ENCODE measurements around the gene RGS4.

Gene RGS4

DNA sequence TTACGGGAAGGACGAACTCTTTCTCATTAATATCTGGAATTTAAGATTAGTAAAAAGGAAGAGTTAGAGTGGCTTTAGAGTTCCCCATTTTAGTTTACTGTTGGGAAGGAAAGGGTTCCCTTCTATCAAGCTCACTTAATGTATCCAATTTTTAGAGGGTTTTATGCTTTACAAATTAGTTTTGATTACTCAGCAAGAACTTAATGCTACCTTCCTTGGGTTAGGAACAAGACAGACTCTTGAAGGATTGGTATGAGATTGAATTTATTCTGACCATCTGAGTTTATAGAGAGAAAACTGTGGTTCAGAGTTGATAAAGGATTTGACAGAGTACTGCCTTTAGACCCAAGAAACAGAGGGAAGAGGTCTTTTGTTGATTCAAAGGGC, 29.5 kb upstream of the RGS4 start:
- no peaks in the 10 kb centered on the region for H3K4me1 ChIP-seq (ENCODE audit: insufficient read depth, insufficient read length)
- no peak for TF ChIP-seq ZNF274 (IDR thresholded peaks at IDR 0.05; ENCODE audit: low read depth, low read length)
- TF ChIP-seq SUZ12 (IDR thresholded peaks at IDR 0.05; ENCODE audit: extremely low read depth, insufficient read depth, insufficient read length): no peak
- TF ChIP-seq YY1 (IDR thresholded peaks at IDR 0.05; ENCODE audit: insufficient read depth, insufficient read length): no peak
- H3K27me3 ChIP-seq (ENCODE audit: insufficient read depth, insufficient read length): no peaks in the 10 kb centered on the region
- no peak for DNase-seq (ENCODE audit: low read depth, low spot score)
- H3K4me3 ChIP-seq (ENCODE audit: insufficient read length, low read depth): no peak overlapping the region
- no peaks in the 10 kb centered on the region for H3K9me3 ChIP-seq (ENCODE audit: insufficient read depth, low read length)
- H3K9ac ChIP-seq (ENCODE audit: insufficient read length, low read depth): no peak overlapping the region
- no peaks in the 10 kb centered on the region for H3K36me3 ChIP-seq (ENCODE audit: insufficient read depth, insufficient read length, low read length)

DNA sequence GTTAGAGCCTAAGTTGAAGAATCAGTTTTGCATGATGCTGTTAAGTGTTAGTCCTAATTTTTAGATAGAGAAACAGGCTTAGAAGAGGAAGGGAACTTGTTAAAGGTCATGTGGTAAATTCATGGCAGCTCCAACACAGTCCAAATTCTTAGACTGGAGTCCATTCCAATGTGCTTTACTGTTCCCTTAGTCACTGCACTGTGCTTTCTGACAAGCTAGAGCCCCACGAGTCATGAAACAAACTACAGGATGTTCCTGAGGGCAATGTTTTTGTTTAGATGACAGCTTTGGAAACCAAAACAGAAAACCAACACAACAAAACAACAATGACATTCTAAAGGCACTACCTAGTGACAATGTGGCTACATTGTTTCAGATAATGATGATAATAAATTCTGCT, 23.1 kb upstream of the RGS4 start:
- no peak for DNase-seq (ENCODE audit: low read depth, low spot score)
- TF ChIP-seq ZNF274 (IDR thresholded peaks at IDR 0.05; ENCODE audit: low read depth, low read length) (no peak), YY1 (IDR thresholded peaks at IDR 0.05; ENCODE audit: insufficient read depth, insufficient read length) (no peak), SUZ12 (IDR thresholded peaks at IDR 0.05; ENCODE audit: extremely low read depth, insufficient read depth, insufficient read length) (no peak)
- Histone ChIP-seq H3K9me3 (ENCODE audit: insufficient read depth, low read length) (no peaks in the 10 kb centered on the region), H3K36me3 (ENCODE audit: insufficient read depth, insufficient read length, low read length) (no peaks in the 10 kb centered on the region), H3K27me3 (ENCODE audit: insufficient read depth, insufficient read length) (no peaks in the 10 kb centered on the region), H3K9ac (ENCODE audit: insufficient read length, low read depth) (no peak overlapping the region), H3K4me3 (ENCODE audit: insufficient read length, low read depth) (no peak overlapping the region), H3K4me1 (ENCODE audit: insufficient read depth, insufficient read length) (no peaks in the 10 kb centered on the region)

- Histone ChIP-seq H3K4me1 (ENCODE audit: insufficient read depth, insufficient read length) (no peaks in the 10 kb centered on the region), H3K36me3 (ENCODE audit: insufficient read depth, insufficient read length, low read length) (no peaks in the 10 kb centered on the region), H3K9ac (ENCODE audit: insufficient read length, low read depth) (no peak overlapping the region), H3K27me3 (ENCODE audit: insufficient read depth, insufficient read length) (no peaks in the 10 kb centered on the region), H3K9me3 (ENCODE audit: insufficient read depth, low read length) (no peaks in the 10 kb centered on the region), H3K4me3 (ENCODE audit: insufficient read length, low read depth) (no peak overlapping the region)
- TF ChIP-seq YY1 (IDR thresholded peaks at IDR 0.05; ENCODE audit: insufficient read depth, insufficient read length) (no peak), SUZ12 (IDR thresholded peaks at IDR 0.05; ENCODE audit: extremely low read depth, insufficient read depth, insufficient read length) (no peak), ZNF274 (IDR thresholded peaks at IDR 0.05; ENCODE audit: low read depth, low read length) (no peak)
- no peak for DNase-seq (ENCODE audit: low read depth, low spot score)
Measured at GRCh38 chr1:163047951-163048659, 21.1 kb upstream of the RGS4 start.

DNA sequence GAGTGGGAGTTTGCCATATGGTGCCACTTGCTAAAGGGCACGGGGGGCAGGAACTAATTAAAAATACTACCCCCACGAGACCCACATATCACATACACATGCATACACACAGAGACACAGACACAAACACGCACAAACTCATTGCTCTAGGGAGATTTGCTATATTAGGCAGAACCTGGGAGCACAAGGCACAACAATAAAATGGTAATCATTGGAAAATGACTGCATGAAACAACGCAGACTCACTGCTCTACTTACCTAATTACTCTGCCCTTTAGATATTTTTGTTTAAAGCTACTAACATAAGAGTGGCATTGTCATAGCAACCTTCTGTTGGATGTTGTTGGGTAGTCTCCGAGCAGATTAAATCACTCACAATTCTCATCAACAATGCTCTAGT, 20.3 kb upstream of the RGS4 start:
- Histone ChIP-seq H3K36me3 (ENCODE audit: insufficient read depth, insufficient read length, low read length) (no peaks in the 10 kb centered on the region), H3K4me3 (ENCODE audit: insufficient read length, low read depth) (no peak overlapping the region), H3K4me1 (ENCODE audit: insufficient read depth, insufficient read length) (no peaks in the 10 kb centered on the region), H3K9me3 (ENCODE audit: insufficient read depth, low read length) (no peaks in the 10 kb centered on the region), H3K9ac (ENCODE audit: insufficient read length, low read depth) (no peak overlapping the region), H3K27me3 (ENCODE audit: insufficient read depth, insufficient read length) (no peaks in the 10 kb centered on the region)
- TF ChIP-seq SUZ12 (IDR thresholded peaks at IDR 0.05; ENCODE audit: extremely low read depth, insufficient read depth, insufficient read length): no peak
- TF ChIP-seq YY1 (IDR thresholded peaks at IDR 0.05; ENCODE audit: insufficient read depth, insufficient read length): no peak
- TF ChIP-seq ZNF274 (IDR thresholded peaks at IDR 0.05; ENCODE audit: low read depth, low read length): no peak
- no peak for DNase-seq (ENCODE audit: low read depth, low spot score)

- H3K9ac ChIP-seq (ENCODE audit: insufficient read length, low read depth): no peak overlapping the region
- H3K27me3 ChIP-seq (ENCODE audit: insufficient read depth, insufficient read length): no peaks in the 10 kb centered on the region
- H3K4me1 ChIP-seq (ENCODE audit: insufficient read depth, insufficient read length): no peaks in the 10 kb centered on the region
- H3K9me3 ChIP-seq (ENCODE audit: insufficient read depth, low read length): no peaks in the 10 kb centered on the region
- no peak for DNase-seq (ENCODE audit: low read depth, low spot score)
- no peak for TF ChIP-seq YY1 (IDR thresholded peaks at IDR 0.05; ENCODE audit: insufficient read depth, insufficient read length)
- TF ChIP-seq SUZ12 (IDR thresholded peaks at IDR 0.05; ENCODE audit: extremely low read depth, insufficient read depth, insufficient read length): no peak
- TF ChIP-seq ZNF274 (IDR thresholded peaks at IDR 0.05; ENCODE audit: low read depth, low read length): no peak
- H3K36me3 ChIP-seq (ENCODE audit: insufficient read depth, insufficient read length, low read length): no peaks in the 10 kb centered on the region
- H3K4me3 ChIP-seq (ENCODE audit: insufficient read length, low read depth): no peak overlapping the region
Measured at GRCh38 chr1:163049296-163049695, 19.9 kb upstream of the RGS4 start.

DNA sequence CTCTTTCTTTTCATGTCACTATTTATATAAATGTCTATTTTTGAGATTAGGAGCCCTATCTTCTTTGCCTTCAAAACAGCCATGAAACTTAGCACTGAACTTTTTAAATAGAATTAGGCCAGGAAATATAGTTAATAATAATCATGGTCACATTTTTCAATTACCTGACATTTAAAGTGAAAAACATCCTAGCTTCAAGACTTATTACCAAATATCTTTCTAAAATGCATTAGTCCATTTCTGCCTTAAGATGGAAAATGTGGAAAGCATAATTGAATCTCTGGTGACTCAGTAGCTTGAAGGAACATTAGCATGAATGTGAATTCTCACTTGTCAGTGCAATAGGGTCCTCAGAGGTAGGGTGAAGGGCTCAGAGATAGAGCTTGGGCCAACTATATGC, 18.7 kb upstream of the RGS4 start:
- no peak overlapping the region for H3K9ac ChIP-seq (ENCODE audit: insufficient read length, low read depth)
- DNase-seq (ENCODE audit: low read depth, low spot score): no peak
- no peaks in the 10 kb centered on the region for H3K27me3 ChIP-seq (ENCODE audit: insufficient read depth, insufficient read length)
- no peaks in the 10 kb centered on the region for H3K4me1 ChIP-seq (ENCODE audit: insufficient read depth, insufficient read length)
- H3K9me3 ChIP-seq (ENCODE audit: insufficient read depth, low read length): no peaks in the 10 kb centered on the region
- H3K4me3 ChIP-seq (ENCODE audit: insufficient read length, low read depth): no peak overlapping the region
- H3K36me3 ChIP-seq (ENCODE audit: insufficient read depth, insufficient read length, low read length): no peaks in the 10 kb centered on the region
- TF ChIP-seq ZNF274 (IDR thresholded peaks at IDR 0.05; ENCODE audit: low read depth, low read length) (no peak), YY1 (IDR thresholded peaks at IDR 0.05; ENCODE audit: insufficient read depth, insufficient read length) (no peak), SUZ12 (IDR thresholded peaks at IDR 0.05; ENCODE audit: extremely low read depth, insufficient read depth, insufficient read length) (no peak)

- Histone ChIP-seq H3K9me3 (ENCODE audit: insufficient read depth, low read length) (no peaks in the 10 kb centered on the region), H3K9ac (ENCODE audit: insufficient read length, low read depth) (no peak overlapping the region), H3K36me3 (ENCODE audit: insufficient read depth, insufficient read length, low read length) (no peaks in the 10 kb centered on the region), H3K4me3 (ENCODE audit: insufficient read length, low read depth) (no peak overlapping the region), H3K27me3 (ENCODE audit: insufficient read depth, insufficient read length) (no peaks in the 10 kb centered on the region), H3K4me1 (ENCODE audit: insufficient read depth, insufficient read length) (no peaks in the 10 kb centered on the region)
- no peak for DNase-seq (ENCODE audit: low read depth, low spot score)
- no peak for TF ChIP-seq SUZ12 (IDR thresholded peaks at IDR 0.05; ENCODE audit: extremely low read depth, insufficient read depth, insufficient read length)
- TF ChIP-seq ZNF274 (IDR thresholded peaks at IDR 0.05; ENCODE audit: low read depth, low read length): no peak
- no peak for TF ChIP-seq YY1 (IDR thresholded peaks at IDR 0.05; ENCODE audit: insufficient read depth, insufficient read length)
Measured at GRCh38 chr1:163054181-163054591, 15.0 kb upstream of the RGS4 start.
